HepG2 (cell line): ENCODE measurements around the gene ATAD1. TPM values are rescaled to one million over a fixed set of nuclear protein-coding genes. Genes with fewer than 3 reads are reported as not detected.

Source experiments
- ATAC-seq: fragments of 200-7000 bp; cut with Tn5 transposase; 3 replicates; pipeline ENCODE4 v1.9.1; 2020; ENCODE audit warnings: mild to moderate bottlenecking, moderate library complexity
- BruUV-seq: library from RNA; stranded (reverse); fragments of 400-500 nt; replicated peaks from 2 replicates; lab custom pipeline; 2021; lab: Mats Ljungman, UMichigan
- CTCF ChIA-PET: fragments of 300-600 bp; formaldehyde crosslinking; extraction: SDS; loops from one replicate; lab custom pipeline; 2021; ENCODE audit warnings: low total read pairs, inconsistent platforms, low intra/inter-chr PET ratio; lab: Yijun Ruan, JAX
- POLR2A ChIA-PET: fragments of 350-600 bp; sonication (Branson Sonifier 250); formaldehyde crosslinking; loops from one replicate; lab custom pipeline; 2020; ENCODE audit warnings: antibody characterized with exemption, inconsistent platforms; lab: Yijun Ruan, JAX
- DNase-seq: peaks from one replicate; pipeline ENCODE4 v3.0.0-alpha.2; 2015; ENCODE audit warnings: low spot score
- FAIRE-seq: peaks from 3 replicates; lab custom pipeline; 2011; peaks lifted over from hg19 to GRCh38; lab: Jason Lieb, UNC
- H2AFZ ChIP-seq: one replicate; pipeline ENCODE4 v1.6.1; 2011; ENCODE audit warnings: low read length, inconsistent platforms
- H3K27ac ChIP-seq: fragments of 300-600 bp; 3 replicates; pipeline ENCODE4 v1.8.0; 2011; ENCODE audit warnings: mixed run types, mild to moderate bottlenecking, mixed read lengths, low read length, inconsistent platforms; ENCODE audit not compliant: insufficient read depth; ENCODE audit errors: extremely low read length
- H3K27me3 ChIP-seq, 2 experiments: fragments of 200-600 bp in 1 of 2; 2 replicates in 1 of 2; 3 replicates in 1 of 2; pipeline versions ENCODE4 v1.6.0 to v1.8.0; 2011; ENCODE audit warnings: low read length in 2 of 2, mild to moderate bottlenecking in 2 of 2, moderate library complexity in 2 of 2, inconsistent platforms in 1 of 2; ENCODE audit not compliant: insufficient read depth in 2 of 2, control insufficient read depth in 1 of 2
- H3K36me3 ChIP-seq, 2 experiments: fragments of 200-600 bp in 1 of 2; replicated peaks in 1 of 2; 2 replicates in 1 of 2; 3 replicates in 1 of 2; pipeline versions ENCODE4 v1.5.1 to v1.8.0; 2011; ENCODE audit warnings: low read length in 2 of 2, inconsistent platforms in 1 of 2; ENCODE audit not compliant: insufficient read depth in 2 of 2, control insufficient read depth in 1 of 2
- H3K4me1 ChIP-seq: 2 replicates; pipeline ENCODE4 v1.5.1; 2012; ENCODE audit warnings: low read length, inconsistent platforms; ENCODE audit not compliant: insufficient read depth
- H3K4me2 ChIP-seq: 2 replicates; pipeline ENCODE4 v1.6.0; 2011; ENCODE audit warnings: low read depth, low read length, inconsistent platforms
- H3K4me3 ChIP-seq, 3 experiments: fragments of 200-600 bp in 1 of 3; sonication (generic), shearing (Covaris generic) in 1 of 3; replicated peaks in 1 of 3; 2 replicates each; pipeline ENCODE4 v1.5.1; 2011 to 2016; ENCODE audit warnings: low read length in 3 of 3, inconsistent platforms in 2 of 3, low read depth in 2 of 3, mild to moderate bottlenecking in 2 of 3, control low read depth in 1 of 3, mixed read lengths in 1 of 3; ENCODE audit not compliant: insufficient read depth in 1 of 3
- H3K79me2 ChIP-seq: one replicate; pipeline ENCODE4 v1.6.1; 2011; ENCODE audit warnings: low read length, inconsistent platforms; ENCODE audit not compliant: insufficient read depth
- H3K9ac ChIP-seq: 2 replicates; pipeline ENCODE4 v1.6.0; 2011; ENCODE audit warnings: mild to moderate bottlenecking, low read depth, low read length, inconsistent platforms; ENCODE audit not compliant: insufficient read depth
- H3K9me3 ChIP-seq: 2 replicates; pipeline ENCODE4 v1.5.1; 2012; ENCODE audit warnings: mild to moderate bottlenecking, low read length
- H4K20me1 ChIP-seq: 2 replicates; pipeline ENCODE4 v1.6.0; 2011; ENCODE audit warnings: inconsistent platforms, mild to moderate bottlenecking, low read length, moderate library complexity; ENCODE audit not compliant: insufficient read depth
- GABPB1 ChIP-seq: IDR thresholded peaks from 2 replicates; pipeline ENCODE4 v1.6.1; 2016; ENCODE audit warnings: mild to moderate bottlenecking, missing genetic modification reagents, moderate library complexity, missing compliant biosample characterization
- ISL2 ChIP-seq: sonication (generic); formaldehyde crosslinking; IDR thresholded peaks from 2 replicates; pipeline ENCODE4 v1.5.0; 2020; ENCODE audit warnings: missing genetic modification reagents
- MTF1 ChIP-seq: sonication (generic); formaldehyde crosslinking; IDR thresholded peaks from 2 replicates; pipeline ENCODE4 v1.5.0; 2020; ENCODE audit warnings: missing genetic modification reagents
- NKX3-1 ChIP-seq: sonication (generic); formaldehyde crosslinking; IDR thresholded peaks from 2 replicates; pipeline ENCODE4 v1.5.0; 2020; ENCODE audit warnings: missing genetic modification reagents
- REXO4 ChIP-seq: sonication (generic); formaldehyde crosslinking; IDR thresholded peaks from 2 replicates; pipeline ENCODE4 v1.8.0; 2022; ENCODE audit warnings: missing genetic modification reagents, mild to moderate bottlenecking, borderline replicate concordance
- TBP ChIP-seq: sonication (generic); formaldehyde crosslinking; IDR thresholded peaks from 2 replicates; pipeline ENCODE4 v1.5.0; 2020; ENCODE audit warnings: missing genetic modification reagents
- ZFP82 ChIP-seq: sonication (generic); formaldehyde crosslinking; IDR thresholded peaks from 2 replicates; pipeline ENCODE4 v1.5.1; 2020; ENCODE audit warnings: mild to moderate bottlenecking, missing genetic modification reagents, borderline replicate concordance
- ZMYM4 ChIP-seq: sonication (generic); formaldehyde crosslinking; IDR thresholded peaks from 2 replicates; pipeline ENCODE4 v1.8.1; 2023; ENCODE audit warnings: mild to moderate bottlenecking, missing genetic modification reagents
- ZNF256 ChIP-seq: sonication (generic); formaldehyde crosslinking; conservative IDR thresholded peaks from 2 replicates; pipeline ENCODE4 v1.4.0; 2020; ENCODE audit warnings: missing genetic modification reagents
- ZNF446 ChIP-seq: sonication (generic); formaldehyde crosslinking; IDR thresholded peaks from 2 replicates; pipeline ENCODE4 v1.5.0; 2020; ENCODE audit warnings: mild to moderate bottlenecking, missing genetic modification reagents
- ZNF558 ChIP-seq: sonication (generic); formaldehyde crosslinking; IDR thresholded peaks from 2 replicates; pipeline ENCODE4 v1.9.0; 2022; ENCODE audit warnings: mild to moderate bottlenecking, missing genetic modification reagents, borderline replicate concordance
- ZNF598 ChIP-seq: sonication (generic); formaldehyde crosslinking; IDR thresholded peaks from 2 replicates; pipeline ENCODE4 v1.5.1; 2020; ENCODE audit warnings: mild to moderate bottlenecking, missing genetic modification reagents, borderline replicate concordance
- ZNF710 ChIP-seq: sonication (generic); formaldehyde crosslinking; IDR thresholded peaks from 2 replicates; pipeline ENCODE4 v1.5.0; 2020; ENCODE audit warnings: mild to moderate bottlenecking, missing genetic modification reagents, borderline replicate concordance
- ZNF768 ChIP-seq: sonication (generic); formaldehyde crosslinking; IDR thresholded peaks from 2 replicates; pipeline ENCODE4 v1.4.0; 2020; ENCODE audit warnings: missing genetic modification reagents
- WGBS: methylation state at CpG from one replicate; pipeline ENCODE4 v1.1.6; 2017; ENCODE audit warnings: low lambda C conversion rate; 5-methylcytosine and 5-hydroxymethylcytosine counted together
- in situ Hi-C: cut with HindIII; loops from 2 replicates; pipeline ENCODE4 v1.10.0; 2017; ENCODE audit warnings: low pct_unique_long_range_greater_than_20kb; ENCODE audit not compliant: extremely low pct_ligation_motif_present
- intact Hi-C: fragments of 100-400 bp; cut with micrococcal nuclease; formaldehyde crosslinking; loops from one replicate; pipeline ENCODE4 v1.10.0; 2022; ENCODE audit not compliant: unreplicated experiment
- polyA plus RNA-seq, 8 experiments: library from polyadenylated mRNA; depleted of rRNA in 3 of 8; stranded (reverse) in 7 of 8; unstranded in 1 of 8; fragments of >200 nt; fragmentation: Illumina TruSeq in 4 of 8; extraction: Trizol in 4 of 8; gene quantifications; 2 replicates each; pipeline versions ENCODE4 v1.2.1 to v1.2.3, GENCODE V29; 2011 to 2016; ENCODE audit warnings: low read depth in 4 of 8, missing spikeins in 1 of 8, mixed read lengths in 1 of 8; ENCODE audit not compliant: insufficient read depth in 1 of 8
- total RNA-seq, 5 experiments: library from RNA; depleted of rRNA; stranded (reverse); fragments of >200 nt; fragmentation: Illumina TruSeq; extraction: Trizol; gene quantifications; 2 replicates each; pipeline ENCODE4 v1.2.3, GENCODE V29; 2016; ENCODE audit warnings: low read depth in 1 of 5
- TF ChIP-seq, protein P1 (sequence below): IDR thresholded peaks from 2 replicates; pipeline ENCODE4 v1.6.1; 2016; ENCODE audit warnings: missing compliant biosample characterization, missing genetic modification reagents, borderline replicate concordance
- TF ChIP-seq, protein P2 (sequence below): sonication (generic); formaldehyde crosslinking; IDR thresholded peaks from 2 replicates; pipeline ENCODE4 v1.8.1; 2023; ENCODE audit warnings: missing genetic modification reagents, inconsistent platforms, borderline replicate concordance
- TF ChIP-seq, protein P3 (sequence below): sonication (generic); formaldehyde crosslinking; IDR thresholded peaks from 2 replicates; pipeline ENCODE4 v1.5.1; 2020; ENCODE audit warnings: missing genetic modification reagents, mild to moderate bottlenecking, borderline replicate concordance
- TF ChIP-seq, protein P4 (sequence below): sonication (generic); formaldehyde crosslinking; IDR thresholded peaks from 2 replicates; pipeline ENCODE4 v1.5.1; 2020; ENCODE audit warnings: missing genetic modification reagents, mild to moderate bottlenecking, borderline replicate concordance

The ATAD1 gene
- total and polyA plus RNA-seq, 2 of the 13 experiments (the other 11 are each of a cell fraction or from before 2014, with no cell fraction given) = 14.9 to 28.2 TPM

DNA sequence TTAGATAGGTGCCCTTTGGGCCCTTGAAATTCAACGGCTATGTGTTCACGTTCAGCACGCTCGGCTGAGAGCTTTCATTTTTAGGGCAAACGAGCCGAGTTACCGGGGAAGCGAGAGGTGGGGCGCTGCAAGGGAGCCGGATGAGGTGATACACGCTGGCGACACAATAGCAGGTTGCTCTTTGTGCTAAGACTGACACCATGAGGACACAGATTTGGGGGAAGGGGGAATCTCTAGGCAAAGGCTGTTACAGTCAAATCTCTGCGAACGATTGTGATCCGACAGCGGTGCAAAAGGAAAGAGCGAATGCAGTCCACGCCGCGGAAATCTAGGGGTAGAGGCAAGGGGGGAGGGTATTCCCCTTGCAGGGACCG, 44.6 kb upstream of the ATAD1 start:
- ChIA-PET CTCF (no interaction called here), POLR2A (interaction anchor here (0.9 to 3.6 kb wide), 12 partner anchors 10 to 1839 kb away, joined by 3 to 31 read pairs (median 6); partner anchors contain the start of genes ATAD1, KIF20B and MINPP1)
- Histone ChIP-seq H3K27me3 (no peaks in the 10 kb centered on the region; a peak in 1 of 5 replicates), H3K27ac (peak overlapping the region; percentile 88), H3K4me1 (peaks cover 13% of the 10 kb centered on the region), H3K79me2 (peaks cover 36% of the 10 kb centered on the region), H4K20me1 (peaks cover 31% of the 10 kb centered on the region), H3K4me3 (peak overlapping the region; percentile 65 to 94 (median 80)), H3K4me2 (peak overlapping the region; percentile 97), H3K9ac (peak overlapping the region; percentile 82), H3K9me3 (no peaks in the 10 kb centered on the region), H2AFZ (no peak overlapping the region), H3K36me3 (no peaks in the 10 kb centered on the region)
- BruUV-seq = no TSS peak
- in situ Hi-C loops = loop anchor here (5.0 kb wide), 2 partner anchors 250 to 525 kb away; no protein-coding TSS in a partner anchor
- intact Hi-C loops = loop anchor here (1.0 to 2.0 kb wide), 2 partner anchors 44 to 71 kb away; partner anchors contain the start of gene ATAD1
- WGBS = 2% methylated on average over 15 of the region's 21 CpGs
- ATAC-seq = peak; percentile 13
- DNase-seq = no peak
- FAIRE-seq = no peak
- TF ChIP-seq ZFP82 (CRISPR knock-in tag) = 0 out of 2 replicates have a peak, but pooled peaks have one; percentile 34
- TF ChIP-seq ZMYM4 (CRISPR knock-in tag) = no peak
- 0 out of 2 replicates have a peak, but pooled peaks have one; percentile 27 for TF ChIP-seq REXO4
- TF ChIP-seq ZNF446 (CRISPR knock-in tag) = peak; percentile 11; the same call in 1 of the 2 replicates
- TF ChIP-seq, protein P1, sequence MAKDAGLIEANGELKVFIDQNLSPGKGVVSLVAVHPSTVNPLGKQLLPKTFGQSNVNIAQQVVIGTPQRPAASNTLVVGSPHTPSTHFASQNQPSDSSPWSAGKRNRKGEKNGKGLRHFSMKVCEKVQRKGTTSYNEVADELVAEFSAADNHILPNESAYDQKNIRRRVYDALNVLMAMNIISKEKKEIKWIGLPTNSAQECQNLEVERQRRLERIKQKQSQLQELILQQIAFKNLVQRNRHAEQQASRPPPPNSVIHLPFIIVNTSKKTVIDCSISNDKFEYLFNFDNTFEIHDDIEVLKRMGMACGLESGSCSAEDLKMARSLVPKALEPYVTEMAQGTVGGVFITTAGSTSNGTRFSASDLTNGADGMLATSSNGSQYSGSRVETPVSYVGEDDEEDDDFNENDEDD (CRISPR knock-in tag) = no peak
- TF ChIP-seq, protein P2, sequence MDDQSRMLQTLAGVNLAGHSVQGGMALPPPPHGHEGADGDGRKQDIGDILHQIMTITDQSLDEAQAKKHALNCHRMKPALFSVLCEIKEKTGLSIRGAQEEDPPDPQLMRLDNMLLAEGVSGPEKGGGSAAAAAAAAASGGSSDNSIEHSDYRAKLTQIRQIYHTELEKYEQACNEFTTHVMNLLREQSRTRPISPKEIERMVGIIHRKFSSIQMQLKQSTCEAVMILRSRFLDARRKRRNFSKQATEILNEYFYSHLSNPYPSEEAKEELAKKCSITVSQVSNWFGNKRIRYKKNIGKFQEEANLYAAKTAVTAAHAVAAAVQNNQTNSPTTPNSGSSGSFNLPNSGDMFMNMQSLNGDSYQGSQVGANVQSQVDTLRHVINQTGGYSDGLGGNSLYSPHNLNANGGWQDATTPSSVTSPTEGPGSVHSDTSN (CRISPR knock-in tag) = no peak
- TF ChIP-seq GABPB1 (CRISPR knock-in tag) = no peak
- peak; percentile 15; the same call in 1 of the 2 replicates for TF ChIP-seq NKX3-1 (CRISPR knock-in tag)
- no peak for TF ChIP-seq ZNF598 (CRISPR knock-in tag)
- TF ChIP-seq, protein P3, sequence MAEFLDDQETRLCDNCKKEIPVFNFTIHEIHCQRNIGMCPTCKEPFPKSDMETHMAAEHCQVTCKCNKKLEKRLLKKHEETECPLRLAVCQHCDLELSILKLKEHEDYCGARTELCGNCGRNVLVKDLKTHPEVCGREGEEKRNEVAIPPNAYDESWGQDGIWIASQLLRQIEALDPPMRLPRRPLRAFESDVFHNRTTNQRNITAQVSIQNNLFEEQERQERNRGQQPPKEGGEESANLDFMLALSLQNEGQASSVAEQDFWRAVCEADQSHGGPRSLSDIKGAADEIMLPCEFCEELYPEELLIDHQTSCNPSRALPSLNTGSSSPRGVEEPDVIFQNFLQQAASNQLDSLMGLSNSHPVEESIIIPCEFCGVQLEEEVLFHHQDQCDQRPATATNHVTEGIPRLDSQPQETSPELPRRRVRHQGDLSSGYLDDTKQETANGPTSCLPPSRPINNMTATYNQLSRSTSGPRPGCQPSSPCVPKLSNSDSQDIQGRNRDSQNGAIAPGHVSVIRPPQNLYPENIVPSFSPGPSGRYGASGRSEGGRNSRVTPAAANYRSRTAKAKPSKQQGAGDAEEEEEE = no peak
- TF ChIP-seq ZNF256 = no peak
- no peak for TF ChIP-seq MTF1
- TF ChIP-seq ZNF768 (CRISPR knock-in tag) = no peak
- no peak for TF ChIP-seq ZNF558
- 0 out of 2 replicates have a peak, but pooled peaks have one; percentile 14 for TF ChIP-seq TBP (CRISPR knock-in tag)
- TF ChIP-seq, protein P4, sequence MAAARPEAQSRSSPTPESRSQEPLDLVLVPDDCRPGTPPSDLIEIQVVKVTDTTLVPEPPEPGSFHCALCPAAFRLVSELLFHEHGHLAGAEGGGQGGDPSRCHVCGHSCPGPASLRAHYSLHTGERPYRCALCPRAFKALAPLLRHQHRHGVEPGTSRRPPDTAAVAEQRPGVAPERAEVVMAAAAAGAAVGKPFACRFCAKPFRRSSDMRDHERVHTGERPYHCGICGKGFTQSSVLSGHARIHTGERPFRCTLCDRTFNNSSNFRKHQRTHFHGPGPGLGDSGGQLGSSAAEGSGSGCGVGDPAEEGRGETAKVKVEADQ (CRISPR knock-in tag) = peak; percentile 13; the same call in 1 of the 2 replicates
- peak; percentile 2; the same call in 1 of the 2 replicates for TF ChIP-seq ZNF710 (CRISPR knock-in tag)
- no peak for TF ChIP-seq ISL2 (CRISPR knock-in tag)
